ENCODE measurements around the gene PLPP3. TPM values are rescaled to one million over a fixed set of nuclear protein-coding genes. Genes with fewer than 3 reads are reported as not detected.

PLPP3 gene
- total and polyA plus RNA-seq, 2 experiments from 2014 or later = 41.9 to 61.9 TPM

GRCh38 chr1:56493826-56494225 is 85.5 kb downstream of the PLPP3 start (continued):
- TF ChIP-seq ZNF114 (CRISPR knock-in tag; IDR thresholded peaks at IDR 0.05) = no peak
- TF ChIP-seq JUNB (IDR thresholded peaks at IDR 0.05; ENCODE audit: unreplicated experiment) = no peak
- TF ChIP-seq, protein P1, sequence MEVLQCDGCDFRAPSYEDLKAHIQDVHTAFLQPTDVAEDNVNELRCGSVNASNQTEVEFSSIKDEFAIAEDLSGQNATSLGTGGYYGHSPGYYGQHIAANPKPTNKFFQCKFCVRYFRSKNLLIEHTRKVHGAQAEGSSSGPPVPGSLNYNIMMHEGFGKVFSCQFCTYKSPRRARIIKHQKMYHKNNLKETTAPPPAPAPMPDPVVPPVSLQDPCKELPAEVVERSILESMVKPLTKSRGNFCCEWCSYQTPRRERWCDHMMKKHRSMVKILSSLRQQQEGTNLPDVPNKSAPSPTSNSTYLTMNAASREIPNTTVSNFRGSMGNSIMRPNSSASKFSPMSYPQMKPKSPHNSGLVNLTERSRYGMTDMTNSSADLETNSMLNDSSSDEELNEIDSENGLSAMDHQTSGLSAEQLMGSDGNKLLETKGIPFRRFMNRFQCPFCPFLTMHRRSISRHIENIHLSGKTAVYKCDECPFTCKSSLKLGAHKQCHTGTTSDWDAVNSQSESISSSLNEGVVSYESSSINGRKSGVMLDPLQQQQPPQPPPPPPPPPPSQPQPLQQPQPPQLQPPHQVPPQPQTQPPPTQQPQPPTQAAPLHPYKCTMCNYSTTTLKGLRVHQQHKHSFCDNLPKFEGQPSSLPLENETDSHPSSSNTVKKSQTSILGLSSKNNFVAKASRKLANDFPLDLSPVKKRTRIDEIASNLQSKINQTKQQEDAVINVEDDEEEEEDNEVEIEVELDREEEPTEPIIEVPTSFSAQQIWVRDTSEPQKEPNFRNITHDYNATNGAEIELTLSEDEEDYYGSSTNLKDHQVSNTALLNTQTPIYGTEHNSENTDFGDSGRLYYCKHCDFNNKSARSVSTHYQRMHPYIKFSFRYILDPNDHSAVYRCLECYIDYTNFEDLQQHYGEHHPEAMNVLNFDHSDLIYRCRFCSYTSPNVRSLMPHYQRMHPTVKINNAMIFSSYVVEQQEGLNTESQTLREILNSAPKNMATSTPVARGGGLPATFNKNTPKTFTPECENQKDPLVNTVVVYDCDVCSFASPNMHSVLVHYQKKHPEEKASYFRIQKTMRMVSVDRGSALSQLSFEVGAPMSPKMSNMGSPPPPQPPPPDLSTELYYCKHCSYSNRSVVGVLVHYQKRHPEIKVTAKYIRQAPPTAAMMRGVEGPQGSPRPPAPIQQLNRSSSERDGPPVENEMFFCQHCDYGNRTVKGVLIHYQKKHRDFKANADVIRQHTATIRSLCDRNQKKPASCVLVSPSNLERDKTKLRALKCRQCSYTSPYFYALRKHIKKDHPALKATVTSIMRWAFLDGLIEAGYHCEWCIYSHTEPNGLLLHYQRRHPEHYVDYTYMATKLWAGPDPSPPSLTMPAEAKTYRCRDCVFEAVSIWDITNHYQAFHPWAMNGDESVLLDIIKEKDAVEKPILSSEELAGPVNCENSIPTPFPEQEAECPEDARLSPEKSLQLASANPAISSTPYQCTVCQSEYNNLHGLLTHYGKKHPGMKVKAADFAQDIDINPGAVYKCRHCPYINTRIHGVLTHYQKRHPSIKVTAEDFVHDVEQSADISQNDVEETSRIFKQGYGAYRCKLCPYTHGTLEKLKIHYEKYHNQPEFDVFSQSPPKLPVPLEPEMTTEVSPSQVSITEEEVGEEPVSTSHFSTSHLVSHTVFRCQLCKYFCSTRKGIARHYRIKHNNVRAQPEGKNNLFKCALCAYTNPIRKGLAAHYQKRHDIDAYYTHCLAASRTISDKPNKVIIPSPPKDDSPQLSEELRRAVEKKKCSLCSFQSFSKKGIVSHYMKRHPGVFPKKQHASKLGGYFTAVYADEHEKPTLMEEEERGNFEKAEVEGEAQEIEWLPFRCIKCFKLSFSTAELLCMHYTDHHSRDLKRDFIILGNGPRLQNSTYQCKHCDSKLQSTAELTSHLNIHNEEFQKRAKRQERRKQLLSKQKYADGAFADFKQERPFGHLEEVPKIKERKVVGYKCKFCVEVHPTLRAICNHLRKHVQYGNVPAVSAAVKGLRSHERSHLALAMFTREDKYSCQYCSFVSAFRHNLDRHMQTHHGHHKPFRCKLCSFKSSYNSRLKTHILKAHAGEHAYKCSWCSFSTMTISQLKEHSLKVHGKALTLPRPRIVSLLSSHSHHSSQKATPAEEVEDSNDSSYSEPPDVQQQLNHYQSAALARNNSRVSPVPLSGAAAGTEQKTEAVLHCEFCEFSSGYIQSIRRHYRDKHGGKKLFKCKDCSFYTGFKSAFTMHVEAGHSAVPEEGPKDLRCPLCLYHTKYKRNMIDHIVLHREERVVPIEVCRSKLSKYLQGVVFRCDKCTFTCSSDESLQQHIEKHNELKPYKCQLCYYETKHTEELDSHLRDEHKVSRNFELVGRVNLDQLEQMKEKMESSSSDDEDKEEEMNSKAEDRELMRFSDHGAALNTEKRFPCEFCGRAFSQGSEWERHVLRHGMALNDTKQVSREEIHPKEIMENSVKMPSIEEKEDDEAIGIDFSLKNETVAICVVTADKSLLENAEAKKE (CRISPR knock-in tag; IDR thresholded peaks at IDR 0.05) = no peak

- Histone ChIP-seq H4K20me1 (replicated peaks; ENCODE audit: insufficient read depth) (peaks cover 11% of the 10 kb centered on the region; the same call in 1 of the 2 replicates), H3K27ac (ENCODE audit: low read depth) (no peak overlapping the region), H3K27me3 (ENCODE audit: insufficient read depth) (no peaks in the 10 kb centered on the region), H3K4me3 (no peak overlapping the region), H3K4me2 (no peak overlapping the region), H3K9me2 (ENCODE audit: insufficient read depth) (no peaks in the 10 kb centered on the region), H3F3A (replicated peaks; ENCODE audit: low read depth) (0 out of 2 replicates have a peak, but pooled peaks cover 3% of the 10 kb centered on the region), H3K36me3 (ENCODE audit: insufficient read depth) (peaks cover 17% of the 10 kb centered on the region), H3K4me1 (ENCODE audit: insufficient read depth) (peaks cover 29% of the 10 kb centered on the region), H2AFZ (no peak overlapping the region), H3K79me2 (replicated peaks; ENCODE audit: insufficient read depth) (peaks cover 6% of the 10 kb centered on the region; the same call in 1 of the 2 replicates)
- ATAC-seq (no peak), DNase-seq (ENCODE audit: low spot score) (no peak)
- H3K27ac Mint-ChIP-seq = no peak overlapping the region
- peaks cover 9% of the 10 kb centered on the region for H3K27me3 Mint-ChIP-seq (ENCODE audit: insufficient read depth, low read depth, poor library complexity)
- H3K36me3 Mint-ChIP-seq (ENCODE audit: low read depth) = peaks cover 29% of the 10 kb centered on the region
- H3K4me3 Mint-ChIP-seq = no peak overlapping the region
- peaks cover 41% of the 10 kb centered on the region for H3K4me1 Mint-ChIP-seq
- no peaks in the 10 kb centered on the region; the same call in 2 of the 3 replicates for H3K9me3 Mint-ChIP-seq
- no peak for TF ChIP-seq NANOG (IDR thresholded peaks at IDR 0.05; ENCODE audit: borderline replicate concordance)
- no peak for TF ChIP-seq EZH2 (IDR thresholded peaks at IDR 0.05; ENCODE audit: low read depth, unreplicated experiment)
- TF ChIP-seq, protein P2, sequence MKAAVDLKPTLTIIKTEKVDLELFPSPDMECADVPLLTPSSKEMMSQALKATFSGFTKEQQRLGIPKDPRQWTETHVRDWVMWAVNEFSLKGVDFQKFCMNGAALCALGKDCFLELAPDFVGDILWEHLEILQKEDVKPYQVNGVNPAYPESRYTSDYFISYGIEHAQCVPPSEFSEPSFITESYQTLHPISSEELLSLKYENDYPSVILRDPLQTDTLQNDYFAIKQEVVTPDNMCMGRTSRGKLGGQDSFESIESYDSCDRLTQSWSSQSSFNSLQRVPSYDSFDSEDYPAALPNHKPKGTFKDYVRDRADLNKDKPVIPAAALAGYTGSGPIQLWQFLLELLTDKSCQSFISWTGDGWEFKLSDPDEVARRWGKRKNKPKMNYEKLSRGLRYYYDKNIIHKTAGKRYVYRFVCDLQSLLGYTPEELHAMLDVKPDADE (IDR thresholded peaks at IDR 0.05) = no peak
- TF ChIP-seq, protein P1 (CRISPR knock-in tag; IDR thresholded peaks at IDR 0.05) = no peak
Measured at GRCh38 chr1:56491441-56491840, 87.9 kb downstream of the PLPP3 start.
